Fibroblast of lung (primary cell): ENCODE data around the gene FOSL2. TPM values are rescaled to one million over a fixed set of nuclear protein-coding genes. Genes with fewer than 3 reads are reported as not detected.
A peak's percentile ranks its signal among the peaks of the same experiment; 100 is the strongest.

Source experiments
- DNase-seq, 2 donors: peaks; one replicate each; pipeline versions ENCODE4 v3.0.0 to v3.0.0-alpha.2; 2010; ENCODE audit warnings: low read depth in 2 of 2
- H2AFZ ChIP-seq: 2 replicates; pipeline ENCODE4 v1.5.1; 2012; ENCODE audit warnings: low read length, control low read depth, inconsistent platforms
- H3K27ac ChIP-seq: 2 replicates; pipeline ENCODE4 v1.5.1; 2011; ENCODE audit warnings: low read length, control low read depth; ENCODE audit not compliant: insufficient read depth
- H3K27me3 ChIP-seq: 2 replicates; pipeline ENCODE4 v1.5.1; 2011; ENCODE audit warnings: mild to moderate bottlenecking, low read length; ENCODE audit not compliant: control insufficient read depth, insufficient read depth
- H3K36me3 ChIP-seq: 2 replicates; pipeline ENCODE4 v1.5.1; 2011; ENCODE audit warnings: low read length; ENCODE audit not compliant: control insufficient read depth, insufficient read depth
- H3K4me1 ChIP-seq: 2 replicates; pipeline ENCODE4 v1.5.1; 2011; ENCODE audit warnings: low read length; ENCODE audit not compliant: control insufficient read depth, insufficient read depth; ENCODE audit errors: extremely low read depth
- H3K4me2 ChIP-seq: 2 replicates; pipeline ENCODE4 v1.5.1; 2011; ENCODE audit warnings: low read length, control low read depth; ENCODE audit not compliant: insufficient read depth; ENCODE audit errors: extremely low read depth
- H3K4me3 ChIP-seq, 4 experiments: fragments of 200-600 bp in 1 of 4; sonication (generic) in 1 of 4; replicated peaks in 1 of 4; 2 replicates each; pipeline ENCODE4 v1.5.1; 2011 to 2016; ENCODE audit warnings: low read length in 4 of 4, low read depth in 3 of 4, mild to moderate bottlenecking in 3 of 4, control low read depth in 2 of 4, inconsistent platforms in 1 of 4, mixed read lengths in 1 of 4; ENCODE audit not compliant: insufficient read depth in 1 of 4; ENCODE audit errors: control extremely low read depth in 1 of 4
- H3K79me2 ChIP-seq: 2 replicates; pipeline ENCODE4 v1.5.1; 2012; ENCODE audit warnings: mild to moderate bottlenecking, low read length, inconsistent platforms; ENCODE audit not compliant: control insufficient read depth, insufficient read depth
- H3K9ac ChIP-seq: 2 replicates; pipeline ENCODE4 v1.5.1; 2011; ENCODE audit warnings: mild to moderate bottlenecking, low read length, control low read depth; ENCODE audit not compliant: insufficient read depth
- H3K9me3 ChIP-seq: 2 replicates; pipeline ENCODE4 v1.5.1; 2012; ENCODE audit warnings: low read depth, low read length; ENCODE audit not compliant: control insufficient read depth, insufficient read depth
- H4K20me1 ChIP-seq: 2 replicates; pipeline ENCODE4 v1.5.1; 2011; ENCODE audit warnings: low read length; ENCODE audit not compliant: control insufficient read depth, insufficient read depth; ENCODE audit errors: extremely low read depth
- EZH2 ChIP-seq: IDR thresholded peaks from 2 replicates; pipeline ENCODE4 v1.5.1; 2012; ENCODE audit warnings: low read length, control low read depth, mild to moderate bottlenecking; ENCODE audit errors: missing control alignments
- polyA plus RNA-seq, 2 donors: library from polyadenylated mRNA; depleted of rRNA in 1 of 2; stranded (reverse) in 1 of 2; unstranded in 1 of 2; fragments of >200 nt; gene quantifications; 2 replicates each; pipeline ENCODE4 v1.2.1, GENCODE V29; 2011 to 2012; ENCODE audit warnings: missing spikeins in 1 of 2
- total RNA-seq: library from RNA; depleted of rRNA; stranded (reverse); fragments of >200 nt; gene quantifications from 2 replicates; pipeline ENCODE4 v1.2.1, GENCODE V29; 2014
- TF ChIP-seq, protein P1 (sequence below), 2 donors: IDR thresholded peaks in 1 of 2; conservative IDR thresholded peaks in 1 of 2; 1 replicate in 1 of 2; 2 replicates in 1 of 2; pipeline ENCODE4 v1.5.1; 2011 to 2012; ENCODE audit warnings: low read length in 2 of 2, control low read depth in 1 of 2, inconsistent platforms in 1 of 2, low read depth in 1 of 2, mild to moderate bottlenecking in 1 of 2

Gene FOSL2
- total and polyA plus RNA-seq, 2 donors (not counting 1 experiment from before 2014, with no cell fraction given), result 58.9 to 83.6 TPM

DNA sequence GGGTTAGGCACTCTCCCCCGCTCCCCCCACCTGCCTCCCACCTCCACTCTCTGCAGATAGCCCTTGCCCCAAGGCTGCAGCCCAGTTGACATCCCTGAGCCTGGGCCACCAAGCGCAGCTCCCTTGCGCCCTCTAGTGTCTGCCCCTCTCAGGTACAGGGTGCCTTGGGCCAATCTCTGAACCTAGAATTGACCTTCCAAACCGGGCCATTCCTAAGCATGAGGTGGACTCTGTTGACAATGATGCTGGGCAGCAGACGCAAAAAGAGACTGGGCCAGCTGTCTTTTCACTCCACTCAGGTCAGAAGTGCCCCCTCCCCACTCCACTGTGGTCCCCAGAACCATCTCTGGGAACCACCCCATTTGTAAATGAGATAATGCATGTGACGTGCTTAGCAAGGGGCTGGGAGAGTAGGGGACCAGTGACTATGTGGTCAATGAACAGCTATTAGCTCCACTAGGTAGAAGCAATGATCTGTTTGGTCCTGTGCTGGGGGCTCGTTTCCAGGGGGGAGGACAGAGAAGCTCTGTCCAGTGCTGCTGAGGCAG lies 60.0 kb downstream of the FOSL2 start:
- Histone ChIP-seq H3K27ac (no peak overlapping the region), H3K27me3 (no peaks in the 10 kb centered on the region), H3K9ac (no peak overlapping the region), H3K36me3 (no peaks in the 10 kb centered on the region), H3K4me2 (no peak overlapping the region), H3K79me2 (no peaks in the 10 kb centered on the region), H3K9me3 (no peaks in the 10 kb centered on the region), H3K4me1 (peaks cover 18% of the 10 kb centered on the region), H3K4me3 (no peak overlapping the region), H2AFZ (no peak overlapping the region), H4K20me1 (no peaks in the 10 kb centered on the region)
- TF ChIP-seq EZH2, result no peak
- TF ChIP-seq, protein P1, sequence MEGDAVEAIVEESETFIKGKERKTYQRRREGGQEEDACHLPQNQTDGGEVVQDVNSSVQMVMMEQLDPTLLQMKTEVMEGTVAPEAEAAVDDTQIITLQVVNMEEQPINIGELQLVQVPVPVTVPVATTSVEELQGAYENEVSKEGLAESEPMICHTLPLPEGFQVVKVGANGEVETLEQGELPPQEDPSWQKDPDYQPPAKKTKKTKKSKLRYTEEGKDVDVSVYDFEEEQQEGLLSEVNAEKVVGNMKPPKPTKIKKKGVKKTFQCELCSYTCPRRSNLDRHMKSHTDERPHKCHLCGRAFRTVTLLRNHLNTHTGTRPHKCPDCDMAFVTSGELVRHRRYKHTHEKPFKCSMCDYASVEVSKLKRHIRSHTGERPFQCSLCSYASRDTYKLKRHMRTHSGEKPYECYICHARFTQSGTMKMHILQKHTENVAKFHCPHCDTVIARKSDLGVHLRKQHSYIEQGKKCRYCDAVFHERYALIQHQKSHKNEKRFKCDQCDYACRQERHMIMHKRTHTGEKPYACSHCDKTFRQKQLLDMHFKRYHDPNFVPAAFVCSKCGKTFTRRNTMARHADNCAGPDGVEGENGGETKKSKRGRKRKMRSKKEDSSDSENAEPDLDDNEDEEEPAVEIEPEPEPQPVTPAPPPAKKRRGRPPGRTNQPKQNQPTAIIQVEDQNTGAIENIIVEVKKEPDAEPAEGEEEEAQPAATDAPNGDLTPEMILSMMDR (conservative IDR thresholded peaks at IDR 0.05 in 1 of 2, IDR thresholded peaks at IDR 0.05 in 1 of 2; ENCODE audit: low read depth in 1 of 2, low read length in 2 of 2), result peak; percentile 90 to 97
- DNase-seq, result peak; percentile 29 to 42

DNA sequence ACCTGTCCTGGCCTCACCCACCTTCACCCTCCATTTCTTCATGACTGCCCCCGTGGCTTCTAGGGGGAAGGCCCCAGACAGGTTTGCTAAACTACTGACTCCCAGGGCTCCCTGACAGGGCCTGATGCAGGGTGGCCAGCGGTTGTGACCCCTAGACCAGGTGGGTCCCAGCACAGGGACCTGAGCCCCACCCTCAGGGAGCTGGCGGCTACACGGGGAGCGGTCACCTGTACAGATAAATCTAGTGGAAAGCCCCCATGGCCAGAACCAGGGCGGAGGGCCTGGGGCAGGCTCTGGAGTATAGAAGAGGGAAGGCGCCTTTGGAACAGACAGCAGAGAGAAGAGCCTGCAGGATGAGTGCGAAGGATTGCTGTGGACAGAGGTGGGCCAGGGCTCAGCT lies 60.7 kb downstream of the FOSL2 start:
- DNase-seq, result no peak
- no peaks in the 10 kb centered on the region for H3K36me3 ChIP-seq
- no peak overlapping the region for H3K4me2 ChIP-seq
- H3K4me1 ChIP-seq, result peaks cover 12% of the 10 kb centered on the region
- no peak overlapping the region for H3K4me3 ChIP-seq
- H3K79me2 ChIP-seq, result no peaks in the 10 kb centered on the region
- no peak overlapping the region for H3K9ac ChIP-seq
- H2AFZ ChIP-seq, result no peak overlapping the region
- H3K27me3 ChIP-seq, result no peaks in the 10 kb centered on the region
- no peak overlapping the region for H3K27ac ChIP-seq
- no peaks in the 10 kb centered on the region for H4K20me1 ChIP-seq
- no peaks in the 10 kb centered on the region for H3K9me3 ChIP-seq
- TF ChIP-seq, protein P1 (conservative IDR thresholded peaks at IDR 0.05 in 1 of 2, IDR thresholded peaks at IDR 0.05 in 1 of 2; ENCODE audit: low read depth in 1 of 2, low read length in 2 of 2), result no peak
- TF ChIP-seq EZH2, result no peak

DNA sequence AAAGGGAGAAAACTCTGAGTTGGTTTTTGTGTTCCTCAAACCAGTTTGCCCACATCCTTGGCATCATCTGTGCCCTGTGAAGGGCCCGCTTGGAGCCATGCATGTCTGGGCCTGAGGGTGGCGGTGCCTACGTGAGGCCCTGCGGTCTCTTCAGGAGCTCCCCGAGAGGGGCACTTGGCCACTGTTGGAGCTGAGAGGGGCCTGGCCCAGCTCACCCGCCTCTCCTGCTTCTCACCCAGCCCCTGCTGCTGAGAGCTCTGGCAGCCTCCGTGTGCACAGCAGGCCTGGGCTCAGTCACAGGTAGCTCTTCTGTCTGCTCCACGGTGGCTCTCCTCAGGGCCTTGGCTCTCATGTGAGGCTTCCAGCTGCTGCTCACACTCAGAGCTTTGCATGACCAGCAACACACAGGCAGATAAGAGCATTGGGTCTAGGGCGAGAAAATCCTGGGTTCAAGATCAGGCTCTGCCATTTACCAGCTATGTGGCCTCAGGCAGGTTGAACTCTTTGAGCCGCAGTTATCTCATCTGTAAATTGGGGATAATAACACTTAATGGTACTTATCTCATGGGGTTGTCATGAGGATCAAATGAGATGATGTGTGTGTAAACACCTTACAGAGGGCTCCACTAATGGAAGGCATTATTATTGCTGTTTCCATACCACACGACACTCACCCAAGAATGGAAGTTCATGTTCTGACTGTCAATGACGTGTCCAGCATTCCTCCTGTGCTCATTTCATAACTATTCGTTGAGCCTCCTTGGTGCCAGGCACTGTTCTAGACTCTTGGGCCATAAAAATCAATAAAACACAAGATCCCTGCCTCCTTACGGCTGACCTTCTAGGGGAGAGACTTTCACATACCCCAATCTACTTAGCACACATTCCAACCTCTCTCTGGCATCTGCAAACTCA lies 61.6 kb downstream of the FOSL2 start:
- H2AFZ ChIP-seq, result no peak overlapping the region
- no peak for TF ChIP-seq EZH2
- TF ChIP-seq, protein P1 (conservative IDR thresholded peaks at IDR 0.05 in 1 of 2, IDR thresholded peaks at IDR 0.05 in 1 of 2; ENCODE audit: low read depth in 1 of 2, low read length in 2 of 2), result no peak
- no peaks in the 10 kb centered on the region for H3K79me2 ChIP-seq
- no peak overlapping the region for H3K4me2 ChIP-seq
- no peaks in the 10 kb centered on the region for H3K9me3 ChIP-seq
- no peak overlapping the region for H3K4me3 ChIP-seq
- no peak overlapping the region for H3K27ac ChIP-seq
- peak in 1 of 2 donors; percentile 22 for DNase-seq
- H3K36me3 ChIP-seq, result no peaks in the 10 kb centered on the region
- peaks cover 3% of the 10 kb centered on the region for H3K4me1 ChIP-seq
- H4K20me1 ChIP-seq, result no peaks in the 10 kb centered on the region
- H3K27me3 ChIP-seq, result no peaks in the 10 kb centered on the region
- no peak overlapping the region for H3K9ac ChIP-seq
